Esophagus muscularis mucosa (tissue), 4 donors: ENCODE measurements around the gene NRXN3. TPM values are rescaled to one million over a fixed set of nuclear protein-coding genes. Genes with fewer than 3 reads are reported as not detected.

Experiments
- DNase-seq: peaks from one replicate; pipeline ENCODE4 v3.0.0-alpha.2; 2017; ENCODE audit errors: extremely low spot score
- H3K27ac ChIP-seq, 4 donors: fragments of 200-600 bp; sonication (generic); replicated peaks in 1 of 4; 1 replicate in 3 of 4; 2 replicates in 1 of 4; pipeline ENCODE4 v1.5.1; 2016 to 2019; ENCODE audit warnings: mild to moderate bottlenecking in 1 of 4
- H3K27me3 ChIP-seq, 4 donors: fragments of 200-600 bp; sonication (generic); one replicate each; pipeline versions ENCODE4 v1.5.1 to v1.6.0; 2016 to 2019
- H3K36me3 ChIP-seq, 4 donors: fragments of 200-600 bp; sonication (generic); one replicate each; pipeline ENCODE4 v1.5.1; 2016 to 2019
- H3K4me1 ChIP-seq, 4 donors: fragments of 200-600 bp; sonication (generic); one replicate each; pipeline ENCODE4 v1.5.1; 2016 to 2019
- H3K4me3 ChIP-seq, 4 donors: fragments of 200-600 bp; sonication (generic); 1 replicate in 2 of 4; 2 replicates in 2 of 4; pipeline ENCODE4 v1.5.1; 2016 to 2019; ENCODE audit warnings: mild to moderate bottlenecking in 4 of 4, moderate library complexity in 1 of 4
- H3K9me3 ChIP-seq, 4 donors: fragments of 200-600 bp; sonication (generic); 1 replicate in 3 of 4; 2 replicates in 1 of 4; pipeline ENCODE4 v1.5.1; 2016 to 2019
- EP300 ChIP-seq: sonication (generic); formaldehyde crosslinking; IDR thresholded peaks from one replicate; pipeline ENCODE4 v1.6.1; 2017; ENCODE audit warnings: antibody characterized with exemption
- POLR2A ChIP-seq: fragments of 450-650 bp; IDR thresholded peaks from one replicate; pipeline ENCODE4 v1.6.1; 2017; ENCODE audit warnings: antibody characterized with exemption, moderate library complexity, mild to moderate bottlenecking, low read depth
- POLR2AphosphoS5 ChIP-seq, 2 donors: sonication (generic); formaldehyde crosslinking; IDR thresholded peaks; one replicate each; pipeline ENCODE4 v1.6.1; 2017; ENCODE audit warnings: antibody characterized with exemption in 2 of 2
- WGBS: methylation state at CpG from one replicate; pipeline ENCODE4 v1.1.5; 2018; 5-methylcytosine and 5-hydroxymethylcytosine counted together
- intact Hi-C: fragments of 100-400 bp; cut with DNase I; formaldehyde crosslinking; loops from one replicate; pipeline ENCODE4 v1.15.1; 2023
- total RNA-seq, 4 donors: library from RNA; depleted of rRNA; stranded (reverse); fragments of >200 nt; gene quantifications; one replicate each; pipeline versions ENCODE4 v1.1.0 to v1.2.1, GENCODE V29; 2016
- TF ChIP-seq, protein P1 (sequence below), 3 experiments: fragments of 200-600 bp in 2 of 3; fragments of 450-650 bp in 1 of 3; sonication (generic) in 2 of 3; IDR thresholded peaks; one replicate each; pipeline ENCODE4 v1.5.1; 2017 to 2019; ENCODE audit warnings: antibody characterized with exemption in 3 of 3, mild to moderate bottlenecking in 2 of 3, moderate library complexity in 1 of 3

Gene NRXN3
- total RNA-seq, 4 donors from 2014 or later: 71.1 to 159 (median 122) TPM

DNA sequence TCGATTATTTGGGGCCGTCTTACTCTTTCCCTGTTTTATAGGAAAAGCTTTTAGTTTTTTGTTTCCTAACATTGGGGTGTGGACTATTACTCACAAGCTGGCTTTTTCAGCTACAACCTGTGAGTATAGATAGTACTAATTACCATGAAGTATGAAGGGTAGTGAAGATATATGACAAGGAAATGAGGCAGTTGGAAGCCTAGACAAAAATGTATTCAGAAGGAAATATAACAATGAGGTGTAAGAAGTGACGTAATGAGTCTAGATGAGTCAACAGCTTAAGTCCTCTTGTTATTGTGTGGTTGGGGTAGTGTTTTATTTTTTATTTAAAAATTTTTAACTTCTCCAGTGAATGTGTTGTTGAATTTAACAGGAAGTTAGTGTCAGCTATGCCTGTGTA lies 804.5 kb downstream of the NRXN3 start:
- Histone ChIP-seq H3K27ac (no peak overlapping the region), H3K9me3 (no peaks in the 10 kb centered on the region), H3K4me3 (no peak overlapping the region), H3K4me1 (peaks cover 0 to 3% (median under 1%) of the 10 kb centered on the region in 4 donors), H3K36me3 (no peaks in the 10 kb centered on the region), H3K27me3 (no peaks in the 10 kb centered on the region)
- TF ChIP-seq, protein P1, sequence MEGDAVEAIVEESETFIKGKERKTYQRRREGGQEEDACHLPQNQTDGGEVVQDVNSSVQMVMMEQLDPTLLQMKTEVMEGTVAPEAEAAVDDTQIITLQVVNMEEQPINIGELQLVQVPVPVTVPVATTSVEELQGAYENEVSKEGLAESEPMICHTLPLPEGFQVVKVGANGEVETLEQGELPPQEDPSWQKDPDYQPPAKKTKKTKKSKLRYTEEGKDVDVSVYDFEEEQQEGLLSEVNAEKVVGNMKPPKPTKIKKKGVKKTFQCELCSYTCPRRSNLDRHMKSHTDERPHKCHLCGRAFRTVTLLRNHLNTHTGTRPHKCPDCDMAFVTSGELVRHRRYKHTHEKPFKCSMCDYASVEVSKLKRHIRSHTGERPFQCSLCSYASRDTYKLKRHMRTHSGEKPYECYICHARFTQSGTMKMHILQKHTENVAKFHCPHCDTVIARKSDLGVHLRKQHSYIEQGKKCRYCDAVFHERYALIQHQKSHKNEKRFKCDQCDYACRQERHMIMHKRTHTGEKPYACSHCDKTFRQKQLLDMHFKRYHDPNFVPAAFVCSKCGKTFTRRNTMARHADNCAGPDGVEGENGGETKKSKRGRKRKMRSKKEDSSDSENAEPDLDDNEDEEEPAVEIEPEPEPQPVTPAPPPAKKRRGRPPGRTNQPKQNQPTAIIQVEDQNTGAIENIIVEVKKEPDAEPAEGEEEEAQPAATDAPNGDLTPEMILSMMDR (IDR thresholded peaks at IDR 0.05): no peak
- TF ChIP-seq POLR2A (no peak), EP300 (no peak), POLR2AphosphoS5 (IDR thresholded peaks at IDR 0.05) (no peak)
- intact Hi-C loops: no loop called here
- 62% methylated on average over 3 of the region's 3 CpGs for WGBS
- DNase-seq: no peak

DNA sequence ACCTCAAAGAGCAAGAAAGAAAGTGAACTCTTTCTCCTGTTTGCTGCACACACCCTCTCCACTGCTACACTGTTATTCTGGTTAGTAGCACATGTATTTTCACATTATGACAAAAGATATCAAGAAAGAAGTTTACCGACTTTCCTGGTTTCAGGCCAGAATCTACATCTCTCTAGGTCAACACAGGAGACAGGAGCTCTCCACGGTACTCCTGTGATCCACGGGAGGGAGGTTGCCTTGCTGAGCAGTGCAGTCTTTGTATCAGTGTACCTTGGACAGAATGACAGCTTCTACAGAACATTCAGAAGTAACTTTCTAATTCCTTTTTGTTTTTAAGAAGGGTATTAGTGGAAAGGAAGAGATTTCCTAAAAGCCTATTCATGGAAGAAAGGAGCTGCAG lies 805.6 kb downstream of the NRXN3 start:
- intact Hi-C loops: no loop called here
- Histone ChIP-seq H3K9me3 (no peaks in the 10 kb centered on the region), H3K27ac (no peak overlapping the region), H3K36me3 (no peaks in the 10 kb centered on the region), H3K27me3 (no peaks in the 10 kb centered on the region), H3K4me3 (no peak overlapping the region), H3K4me1 (no peaks in the 10 kb centered on the region)
- TF ChIP-seq POLR2AphosphoS5 (IDR thresholded peaks at IDR 0.05): no peak
- TF ChIP-seq POLR2A: no peak
- TF ChIP-seq, protein P1 (IDR thresholded peaks at IDR 0.05): no peak
- no peak for TF ChIP-seq EP300
- 47% methylated on average over 3 of the region's 3 CpGs for WGBS
- no peak for DNase-seq

DNA sequence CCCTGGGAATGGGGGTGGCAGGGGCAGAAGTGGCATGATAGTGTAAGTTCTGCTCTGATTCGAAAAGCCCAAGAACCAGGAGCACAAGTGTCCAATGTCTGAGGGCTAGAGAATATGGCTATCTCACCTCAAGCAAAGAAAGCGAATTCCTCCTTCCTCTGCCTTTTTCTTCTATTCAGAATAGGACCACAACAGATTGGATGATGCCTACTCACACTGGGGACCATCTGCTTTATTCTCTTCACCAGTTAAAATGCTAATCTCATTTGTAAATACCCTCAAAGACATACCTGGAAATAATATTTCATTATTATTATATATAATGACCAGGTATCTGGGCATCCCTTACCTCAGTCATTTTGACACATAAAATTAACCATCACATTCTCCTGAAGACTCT lies 808.7 kb downstream of the NRXN3 start:
- TF ChIP-seq POLR2AphosphoS5 (IDR thresholded peaks at IDR 0.05) (no peak), EP300 (no peak), POLR2A (no peak)
- TF ChIP-seq, protein P1 (IDR thresholded peaks at IDR 0.05): no peak
- 88% methylated on average over 2 of the region's 2 CpGs for WGBS

DNA sequence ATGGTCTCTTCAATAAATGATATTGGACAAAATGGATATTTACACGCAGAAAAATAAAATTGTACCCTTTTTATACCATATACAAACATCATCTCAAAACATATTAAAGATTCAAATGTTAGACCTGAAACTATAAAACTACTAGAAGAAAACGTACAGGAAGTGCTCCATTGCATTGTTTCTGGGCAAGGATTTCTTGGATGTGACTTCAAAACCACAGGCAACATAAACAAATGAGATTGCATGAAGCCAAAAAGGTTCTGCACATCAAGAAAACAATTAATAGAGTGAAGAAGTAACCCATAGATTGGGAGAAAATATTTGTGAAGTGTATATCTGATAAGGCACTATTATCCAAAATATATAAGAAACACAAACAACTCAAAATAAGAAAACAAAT lies 812.4 kb downstream of the NRXN3 start:
- H3K9me3 ChIP-seq: no peaks in the 10 kb centered on the region
- H3K36me3 ChIP-seq: no peaks in the 10 kb centered on the region
- TF ChIP-seq EP300 (no peak), POLR2AphosphoS5 (IDR thresholded peaks at IDR 0.05) (no peak), POLR2A (no peak)
- TF ChIP-seq, protein P1 (IDR thresholded peaks at IDR 0.05): no peak
- H3K27me3 ChIP-seq: no peaks in the 10 kb centered on the region
- H3K27ac ChIP-seq: no peak overlapping the region
- DNase-seq: no peak
- 62% methylated on average over 2 of the region's 2 CpGs for WGBS
- intact Hi-C loops: no loop called here
- no peaks in the 10 kb centered on the region for H3K4me1 ChIP-seq
- H3K4me3 ChIP-seq: no peak overlapping the region

More for the DNA sequence above, 808.7 kb downstream of the NRXN3 start:
- H3K9me3 ChIP-seq: no peaks in the 10 kb centered on the region
- no peak for DNase-seq
- no peaks in the 10 kb centered on the region for H3K36me3 ChIP-seq
- H3K4me1 ChIP-seq: no peaks in the 10 kb centered on the region
- no peak overlapping the region for H3K4me3 ChIP-seq
- no peaks in the 10 kb centered on the region for H3K27me3 ChIP-seq
- intact Hi-C loops: no loop called here
- H3K27ac ChIP-seq: no peak overlapping the region

DNA sequence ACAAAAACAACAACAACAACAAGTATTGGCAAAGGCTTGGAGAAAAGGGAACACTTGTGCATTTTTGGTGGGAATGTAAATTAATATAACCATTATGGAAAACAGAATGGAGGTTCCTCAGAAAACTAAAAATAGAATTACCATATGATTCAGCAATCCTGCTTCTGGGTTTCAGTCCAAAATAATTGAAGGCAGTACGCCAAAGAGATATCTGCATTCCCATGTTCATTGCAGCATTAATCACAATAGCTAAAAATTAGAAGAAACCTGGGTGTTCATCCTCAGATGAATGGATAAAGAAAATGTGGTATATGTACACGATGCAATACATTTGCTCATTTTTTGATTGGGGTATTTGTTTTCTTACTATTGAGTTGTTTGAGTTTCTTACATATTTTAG lies 813.0 kb downstream of the NRXN3 start:
- no peak overlapping the region for H3K4me3 ChIP-seq
- TF ChIP-seq EP300 (no peak), POLR2A (no peak), POLR2AphosphoS5 (IDR thresholded peaks at IDR 0.05) (no peak)
- TF ChIP-seq, protein P1 (IDR thresholded peaks at IDR 0.05): no peak
- WGBS: 70% methylated on average over 2 of the region's 2 CpGs
- no peaks in the 10 kb centered on the region for H3K9me3 ChIP-seq
- DNase-seq: no peak
- no peak overlapping the region for H3K27ac ChIP-seq
- H3K36me3 ChIP-seq: no peaks in the 10 kb centered on the region
- intact Hi-C loops: no loop called here
- no peaks in the 10 kb centered on the region for H3K27me3 ChIP-seq
- H3K4me1 ChIP-seq: no peaks in the 10 kb centered on the region
